Fibroblast of skin of abdomen (primary cell): ENCODE data around the gene TMEM255B.
"Not testable (repeated sequence)": the region's sequence is repeated elsewhere in the genome, so short reads cannot be mapped to it uniquely, and the experiment has no call there.

Source experiments
- DNase-seq: peaks from one replicate; pipeline ENCODE4 v3.0.0-alpha.2; 2013

TMEM255B gene

GRCh38 chr13:113749967-113750366, 9.1 kb upstream of the TMEM255B start:
- no peak for DNase-seq

- DNase-seq = no peak
These were observed 8.2 kb upstream of the TMEM255B start for GRCh38 chr13:113750554-113751399.

GRCh38 chr13:113751491-113751890, 7.5 kb upstream of the TMEM255B start:
- DNase-seq = no peak

DNA sequence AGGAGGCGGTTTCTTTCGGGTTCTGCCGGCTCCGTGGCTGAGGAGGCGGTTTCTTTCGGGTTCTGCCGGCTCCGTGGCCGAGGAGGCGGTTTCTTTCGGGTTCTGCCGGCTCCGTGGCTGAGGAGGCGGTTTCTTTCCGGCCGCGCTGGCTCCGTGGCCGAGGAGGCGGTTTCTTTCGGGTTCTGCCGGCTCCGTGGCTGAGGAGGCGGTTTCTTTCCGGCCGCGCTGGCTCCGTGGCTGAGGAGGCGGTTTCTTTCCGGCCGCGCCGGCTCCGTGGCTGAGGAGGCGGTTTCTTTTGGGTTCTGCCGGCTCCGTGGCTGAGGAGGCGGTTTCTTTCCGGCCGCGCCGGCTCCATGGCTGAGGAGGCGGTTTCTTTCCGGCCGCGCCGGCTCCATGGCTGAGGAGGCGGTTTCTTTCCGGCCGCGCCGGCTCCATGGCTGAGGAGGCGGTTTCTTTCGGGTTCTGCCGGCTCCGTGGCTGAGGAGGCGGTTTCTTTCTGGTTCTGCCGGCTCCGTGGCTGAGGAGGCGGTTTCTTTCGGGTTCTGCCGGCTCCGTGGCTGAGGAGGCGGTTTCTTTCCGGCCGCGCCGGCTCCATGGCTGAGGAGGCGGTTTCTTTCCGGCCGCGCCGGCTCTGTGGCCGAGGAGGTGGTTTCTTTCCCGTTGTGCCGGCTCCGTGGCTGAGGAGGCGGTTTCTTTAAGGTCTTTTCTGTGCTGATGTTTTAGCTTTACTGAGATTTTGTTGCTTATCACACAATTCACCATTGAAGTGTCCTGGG, 6.6 kb upstream of the TMEM255B start:
- DNase-seq = not testable (repeated sequence)

DNA sequence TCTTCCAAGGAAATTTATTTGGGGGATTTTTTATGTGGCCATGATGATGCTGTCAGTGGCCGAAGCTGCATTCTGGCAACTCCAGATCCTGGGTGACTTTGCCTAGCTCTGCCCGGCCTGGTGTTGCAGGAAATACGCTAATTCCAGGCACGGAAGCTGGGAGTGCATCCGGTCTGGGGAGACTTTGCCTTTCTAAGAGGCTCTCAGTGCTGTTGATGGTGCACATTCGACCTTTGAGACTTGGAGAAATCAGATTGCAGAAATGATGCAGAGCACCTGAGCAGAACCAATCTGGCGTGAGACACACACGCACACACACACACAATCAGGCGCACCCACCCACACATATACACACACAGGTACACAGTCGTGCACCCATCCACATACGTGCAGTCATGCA, 5.9 kb upstream of the TMEM255B start:
- no peak for DNase-seq

- no peak for DNase-seq
These were observed 4.8 kb upstream of the TMEM255B start for GRCh38 chr13:113754242-113754641.

DNA sequence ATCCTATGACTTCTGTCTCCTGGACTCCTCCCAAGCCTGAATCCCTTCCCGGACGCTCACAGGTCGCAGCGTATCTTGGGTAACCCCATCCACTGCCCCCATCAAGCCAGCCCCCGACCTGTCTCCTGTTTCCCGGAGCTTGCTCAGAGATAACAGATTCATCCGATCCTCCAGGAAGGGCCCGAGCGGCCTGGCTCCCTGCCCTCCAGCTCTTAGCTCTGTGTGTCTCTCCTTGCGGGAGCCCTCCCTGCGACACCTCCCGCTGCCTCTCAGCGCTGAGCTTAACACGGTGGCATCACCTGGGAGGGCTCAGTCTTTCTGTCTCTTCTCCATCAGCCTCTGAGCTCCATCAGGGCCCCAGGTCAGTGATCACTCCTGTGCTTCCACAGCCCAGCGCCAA, 4.3 kb upstream of the TMEM255B start:
- no peak for DNase-seq

GRCh38 chr13:113756441-113757097, 2.5 kb upstream of the TMEM255B start:
- DNase-seq = peak; percentile 13

DNA sequence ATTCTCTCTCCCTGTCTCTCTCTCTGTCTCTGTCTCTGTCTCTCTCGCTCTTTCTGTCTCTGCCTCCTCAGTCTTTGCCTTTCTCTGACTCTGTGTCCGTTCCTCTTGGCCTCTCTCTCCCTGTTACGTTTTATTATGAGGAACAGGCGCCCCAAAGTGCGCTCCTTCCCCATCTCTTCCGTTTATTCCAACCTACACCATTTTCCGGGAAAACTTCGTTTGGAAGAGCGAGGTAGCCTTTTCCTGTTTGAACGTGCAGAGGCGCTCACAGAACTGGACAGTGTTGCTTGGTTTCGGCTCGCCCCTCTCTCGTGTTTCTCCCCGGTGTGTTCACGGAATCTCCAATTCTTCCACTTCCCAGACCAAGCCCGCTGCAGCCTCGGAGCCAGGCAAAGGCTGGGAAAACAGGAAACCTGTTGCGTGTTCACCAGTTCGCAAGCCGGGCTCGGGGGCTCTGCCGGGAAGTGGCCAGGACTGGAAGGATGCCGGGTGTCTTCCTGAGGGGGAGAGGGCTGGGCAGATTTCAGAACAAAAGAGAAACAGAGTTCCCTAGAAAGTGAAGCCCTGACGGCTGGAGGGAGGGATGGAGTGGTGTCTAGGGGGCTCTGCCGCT, 605 bp downstream of the TMEM255B start:
- DNase-seq = no peak

- no peak for DNase-seq
These were observed 2.1 kb downstream of the TMEM255B start for GRCh38 chr13:113761136-113761535.

- DNase-seq = no peak
These were observed 3.0 kb downstream of the TMEM255B start for GRCh38 chr13:113762075-113762474.

- DNase-seq = no peak
These were observed 3.5 kb downstream of the TMEM255B start for GRCh38 chr13:113762538-113762937.

GRCh38 chr13:113763254-113763653, 4.2 kb downstream of the TMEM255B start:
- DNase-seq = no peak

DNA sequence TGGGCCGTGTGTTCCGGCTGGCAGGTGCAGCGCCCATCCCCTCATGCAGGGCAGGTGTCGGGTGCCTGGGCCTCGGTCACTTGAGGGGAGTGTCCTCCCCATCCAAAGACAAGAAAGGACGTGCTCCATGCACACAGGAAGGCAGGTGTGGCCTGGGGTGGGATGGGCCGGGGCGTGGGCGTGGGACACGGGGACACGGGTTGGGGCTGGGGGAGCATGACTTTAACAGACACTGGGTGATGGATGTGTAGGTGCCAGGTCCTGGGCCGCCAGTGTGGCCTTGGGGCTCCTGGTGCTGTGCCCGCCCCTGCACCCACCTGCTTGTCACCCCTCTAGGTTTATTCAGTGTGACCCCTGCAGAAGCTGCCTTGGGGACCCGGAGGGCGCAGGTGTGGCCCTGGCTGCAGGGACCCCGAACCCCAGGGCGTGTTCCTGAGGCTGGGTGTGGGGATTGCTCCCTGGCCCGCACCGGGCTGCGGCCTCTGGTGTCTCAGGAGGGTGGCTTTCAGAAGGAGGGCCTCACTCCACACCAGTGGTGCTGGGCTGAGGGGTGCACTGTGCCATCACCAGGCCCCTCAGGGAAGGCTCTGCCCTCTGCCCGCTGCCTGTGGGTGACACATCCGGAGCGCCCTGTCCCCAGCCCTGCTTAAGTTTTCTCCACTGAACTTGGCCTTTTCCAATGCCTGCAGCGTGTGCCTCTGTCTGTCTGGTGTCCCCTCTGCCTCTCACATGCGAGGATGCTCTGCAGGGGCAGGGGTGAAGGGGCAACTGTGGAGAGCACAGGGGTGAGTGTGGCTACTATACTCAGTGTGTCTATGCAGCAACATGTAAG, 5.2 kb downstream of the TMEM255B start:
- no peak for DNase-seq

GRCh38 chr13:113764793-113765563, 6.0 kb downstream of the TMEM255B start:
- DNase-seq = no peak

DNA sequence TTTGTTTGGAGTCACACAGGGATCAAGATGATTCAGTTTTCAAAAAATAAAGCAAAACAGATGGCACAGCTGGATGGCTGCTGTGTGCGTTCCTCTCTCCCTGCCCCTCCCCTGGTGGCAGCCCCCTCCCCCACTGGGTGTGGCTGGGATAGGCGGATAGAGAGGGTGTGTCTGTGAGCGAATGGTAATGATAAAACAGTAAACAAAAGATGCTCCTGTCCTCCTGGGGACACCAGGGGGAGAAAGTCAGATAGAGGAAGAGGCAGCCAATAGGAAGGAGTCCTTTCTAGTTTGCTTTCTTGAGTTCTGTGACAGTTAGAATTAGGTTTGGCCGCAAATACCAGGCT, 6.5 kb downstream of the TMEM255B start:
- no peak for DNase-seq

GRCh38 chr13:113766035-113766800, 7.2 kb downstream of the TMEM255B start:
- no peak for DNase-seq

GRCh38 chr13:113767366-113767765, 8.3 kb downstream of the TMEM255B start:
- no peak for DNase-seq

DNA sequence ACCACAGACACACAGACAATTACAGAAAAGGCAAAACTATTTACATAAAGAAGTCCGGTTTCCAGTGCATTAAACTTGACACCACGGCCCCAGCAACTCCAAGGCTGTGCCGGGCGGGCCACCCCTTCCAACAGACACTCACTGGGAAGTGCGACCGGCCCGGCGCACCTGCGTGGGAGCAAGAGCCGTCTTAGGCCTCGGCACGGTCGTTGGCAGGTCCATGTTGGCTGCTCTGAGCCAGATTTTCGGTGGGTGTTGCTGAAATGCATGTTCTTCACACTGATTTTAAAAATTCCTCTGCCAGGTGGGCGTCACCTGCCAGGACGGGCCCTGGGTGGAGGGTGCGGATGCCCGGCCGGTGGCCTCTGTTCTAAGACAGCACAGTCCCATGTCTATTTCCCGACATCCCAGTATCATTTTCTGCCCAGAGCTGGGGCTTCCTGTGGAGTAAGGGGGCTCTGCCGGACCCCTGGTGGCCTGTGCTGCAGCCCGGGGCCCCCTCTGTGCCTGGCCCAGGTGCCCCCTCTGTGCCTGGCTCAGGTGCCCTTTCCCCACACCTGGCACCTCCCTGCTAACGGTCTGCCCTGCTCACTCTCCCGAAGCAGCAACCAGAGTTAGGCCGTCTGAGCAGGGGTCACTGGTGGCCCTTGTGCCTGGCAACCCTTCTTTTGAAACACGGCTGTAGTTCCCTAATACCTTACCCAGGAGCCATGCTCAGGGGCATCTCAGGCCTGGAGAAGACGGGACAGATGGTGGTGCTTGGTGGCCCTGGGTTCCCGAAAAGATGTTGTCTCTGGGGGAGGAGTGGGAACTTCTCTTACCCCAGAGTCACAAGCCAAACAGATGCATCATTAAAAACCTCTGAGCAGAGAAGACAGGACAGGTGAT, 9.2 kb downstream of the TMEM255B start:
- no peak for DNase-seq
